Osteocyte (in vitro differentiated cells): ENCODE data around the gene VAV3. TPM values are rescaled to one million over a fixed set of nuclear protein-coding genes. Genes with fewer than 3 reads are reported as not detected.

Source experiments
- DNase-seq: peaks from one replicate; pipeline ENCODE4 v3.0.0; 2021; ENCODE audit warnings: mixed read lengths; ENCODE audit not compliant: unreplicated experiment; ENCODE audit errors: extremely low spot score
- H3K27ac Mint-ChIP-seq: one replicate; pipeline ENCODE4 v1.8.0; 2021; ENCODE audit warnings: mild to moderate bottlenecking, mixed read lengths; ENCODE audit not compliant: unreplicated experiment
- H3K27me3 Mint-ChIP-seq: one replicate; pipeline ENCODE4 v1.8.0; 2021; ENCODE audit warnings: mixed read lengths; ENCODE audit not compliant: unreplicated experiment
- H3K36me3 Mint-ChIP-seq: one replicate; pipeline ENCODE4 v1.8.0; 2021; ENCODE audit warnings: mixed read lengths; ENCODE audit not compliant: unreplicated experiment
- H3K4me1 Mint-ChIP-seq: one replicate; pipeline ENCODE4 v1.8.0; 2021; ENCODE audit warnings: mixed read lengths; ENCODE audit not compliant: unreplicated experiment
- H3K4me3 Mint-ChIP-seq: one replicate; pipeline ENCODE4 v1.8.0; 2021; ENCODE audit warnings: mild to moderate bottlenecking, moderate library complexity, mixed read lengths; ENCODE audit not compliant: unreplicated experiment
- H3K9me3 Mint-ChIP-seq: one replicate; pipeline ENCODE4 v1.8.0; 2021; ENCODE audit warnings: mixed read lengths; ENCODE audit not compliant: unreplicated experiment
- CTCF ChIP-seq: fragments of 200-600 bp; sonication (generic); IDR thresholded peaks from 2 replicates; pipeline ENCODE4 v1.5.0; 2021; ENCODE audit warnings: antibody characterized with exemption, mild to moderate bottlenecking, moderate library complexity
- total RNA-seq: library from RNA; stranded (reverse); gene quantifications from 2 replicates; pipeline ENCODE4 v1.2.1, GENCODE V29; 2021

Gene VAV3
- total RNA-seq, 1 donor from 2014 or later: not detected

GRCh38 chr1:107648071-107648470, 316.9 kb downstream of the VAV3 start:
- no peak overlapping the region for H3K27ac Mint-ChIP-seq

GRCh38 chr1:107647012-107647411, 318.0 kb downstream of the VAV3 start:
- Mint-ChIP-seq H3K27ac (no peak overlapping the region), H3K4me3 (no peak overlapping the region), H3K9me3 (no peaks in the 10 kb centered on the region), H3K4me1 (peaks cover 4% of the 10 kb centered on the region), H3K27me3 (no peaks in the 10 kb centered on the region), H3K36me3 (no peaks in the 10 kb centered on the region)
- DNase-seq: no peak
- TF ChIP-seq CTCF: no peak

More at GRCh38 chr1:107648071-107648470, 316.9 kb downstream of the VAV3 start:
- DNase-seq: no peak
- Mint-ChIP-seq H3K9me3 (no peaks in the 10 kb centered on the region), H3K27me3 (no peaks in the 10 kb centered on the region), H3K36me3 (no peaks in the 10 kb centered on the region), H3K4me3 (no peak overlapping the region), H3K4me1 (peaks cover 4% of the 10 kb centered on the region)
- no peak for TF ChIP-seq CTCF

GRCh38 chr1:107643766-107644165, 321.2 kb downstream of the VAV3 start:
- Mint-ChIP-seq H3K9me3 (no peaks in the 10 kb centered on the region), H3K4me3 (no peak overlapping the region), H3K27ac (no peak overlapping the region), H3K27me3 (no peaks in the 10 kb centered on the region), H3K4me1 (peaks cover 4% of the 10 kb centered on the region), H3K36me3 (no peaks in the 10 kb centered on the region)
- no peak for DNase-seq
- no peak for TF ChIP-seq CTCF

- no peaks in the 10 kb centered on the region for H3K27me3 Mint-ChIP-seq
- H3K4me1 Mint-ChIP-seq: no peaks in the 10 kb centered on the region
- DNase-seq: no peak
- H3K27ac Mint-ChIP-seq: no peak overlapping the region
- no peak overlapping the region for H3K4me3 Mint-ChIP-seq
- no peaks in the 10 kb centered on the region for H3K9me3 Mint-ChIP-seq
- no peaks in the 10 kb centered on the region for H3K36me3 Mint-ChIP-seq
- TF ChIP-seq CTCF: no peak
Measured at GRCh38 chr1:107640207-107640606, 324.8 kb downstream of the VAV3 start.

- no peak for TF ChIP-seq CTCF
- no peaks in the 10 kb centered on the region for H3K36me3 Mint-ChIP-seq
- H3K4me3 Mint-ChIP-seq: no peak overlapping the region
- H3K27ac Mint-ChIP-seq: no peak overlapping the region
- H3K9me3 Mint-ChIP-seq: no peaks in the 10 kb centered on the region
- H3K27me3 Mint-ChIP-seq: no peaks in the 10 kb centered on the region
- DNase-seq: no peak
- H3K4me1 Mint-ChIP-seq: no peaks in the 10 kb centered on the region
Measured at GRCh38 chr1:107637101-107637500, 327.9 kb downstream of the VAV3 start.
